ENCODE measurements around the gene FBXO24. TPM values are rescaled to one million over a fixed set of nuclear protein-coding genes. Genes with fewer than 3 reads are reported as not detected.
A peak's percentile ranks its signal among the peaks of the same experiment; 100 is the strongest.

FBXO24 gene
- total and polyA plus RNA-seq, 9 of the 15 experiments (the other 6 are each of a cell fraction or from before 2014, with no cell fraction given): 0.17 to 0.95 (median 0.50) TPM

GRCh38 chr7:100611983-100612729 is 26.0 kb downstream of the FBXO24 start, which contains the start of gene MOSPD3 (continued):
- peak; percentile 63 for TF ChIP-seq KDM5B (IDR thresholded peaks at IDR 0.05; ENCODE audit: insufficient replicate concordance, low read depth, low read length)

- peak overlapping the region; percentile 52 for H3K4me3 ChIP-seq
- intact Hi-C loops (cut with micrococcal nuclease) (loop anchor here (1.0 to 2.0 kb wide), 2 partner anchors 60 to 78 kb away; partner anchors contain the start of gene GNB2), in situ Hi-C loops (cut with MboI) (no loop called here)
- H3K9me1 ChIP-seq (ENCODE audit: control insufficient read depth, insufficient read depth, low read length): no peaks in the 10 kb centered on the region
- peak overlapping the region; percentile 41 for H2AFZ ChIP-seq (ENCODE audit: low read depth, low read length)
- H3K36me3 ChIP-seq (ENCODE audit: control insufficient read depth, insufficient read depth, low read length): peaks cover 3% of the 10 kb centered on the region; the same call in 1 of the 3 replicates
- FAIRE-seq (no peak), ATAC-seq (peak; percentile 35), DNase-seq (ENCODE audit: extremely low read depth in 1 of 4, low spot score in 3 of 4) (peak in 3 of 4 experiments; percentile 45 to 64 (median 63))
- H3K4me2 ChIP-seq (ENCODE audit: insufficient read depth, low read length): peak overlapping the region; percentile 81
- CTCF ChIA-PET (ENCODE audit: low intra/inter-chr PET ratio): interaction anchor here (0.6 kb wide), 3 partner anchors 68 to 382 kb away, joined by 3 to 5 read pairs (median 3); no protein-coding TSS in a partner anchor
- POLR2A ChIA-PET: interaction anchor here (0.6 to 5.9 kb wide), 18 partner anchors 10 to 184 kb away, joined by 3 to 54 read pairs (median 5); partner anchors contain the start of genes AGFG2, FBXO24, LRCH4 and PCOLCE
- H3K9me3 ChIP-seq (replicated peaks; ENCODE audit: control insufficient read depth, insufficient read depth, low read depth, low read length): no peaks in the 10 kb centered on the region
- peak overlapping the region; percentile 12; the same call in 2 of the 3 replicates for H3K27ac ChIP-seq (ENCODE audit: extremely low read depth, low read depth, low read length)
- 6% methylated on average over 26 of the region's 29 CpGs for WGBS (ENCODE audit: insufficient coverage, low coverage, missing lambda C conversion rate)
- peaks cover 19 to 28% of the 10 kb centered on the region in 2 experiments; a peak in 4 of 5 replicates for H3K4me1 ChIP-seq (replicated peaks in 1 of 2; ENCODE audit: control insufficient read depth in 2 of 2, insufficient read depth in 2 of 2, low read length in 2 of 2)
- no peaks in the 10 kb centered on the region for H3K27me3 ChIP-seq (ENCODE audit: control insufficient read depth in 2 of 2, insufficient read depth in 2 of 2, low read length in 2 of 2)
- peaks cover 6% of the 10 kb centered on the region; the same call in 2 of the 3 replicates for H3K79me2 ChIP-seq (ENCODE audit: control insufficient read depth, insufficient read depth, low read length)
- BruUV-seq (replicated peaks): TSS peak; percentile 78
- H3K9ac ChIP-seq (ENCODE audit: insufficient read depth in 1 of 2, low read depth in 2 of 2, low read length in 2 of 2): peak overlapping the region; percentile 63 to 95
- no peaks in the 10 kb centered on the region for H4K20me1 ChIP-seq (replicated peaks; ENCODE audit: control insufficient read depth, insufficient read depth, low read length)
- TF ChIP-seq RBBP5 (IDR thresholded peaks at IDR 0.05; ENCODE audit: borderline replicate concordance, insufficient read depth, low read length, poor library complexity, severe bottlenecking) (peak; percentile 19), MNT (conservative IDR thresholded peaks at IDR 0.05) (peak; percentile 14 to 39; a peak in 2 of 4 replicates), ZNF764 (CRISPR knock-in tag; IDR thresholded peaks at IDR 0.05; ENCODE audit: low read depth) (peak; percentile 94), REST (IDR thresholded peaks at IDR 0.05; ENCODE audit: borderline replicate concordance) (peak; percentile 45; the same call in 1 of the 2 replicates), REST (CRISPR knock-in tag; IDR thresholded peaks at IDR 0.05; ENCODE audit: low read depth) (no peak)
Observed at GRCh38 chr7:100612730-100613390, 26.7 kb downstream of the FBXO24 start.
